ENCODE measurements around the gene DNAI1.

DNAI1 gene

GRCh38 chr9:34563262-34563661, 104.7 kb downstream of the DNAI1 start:
- DNase-seq: no peak

DNA sequence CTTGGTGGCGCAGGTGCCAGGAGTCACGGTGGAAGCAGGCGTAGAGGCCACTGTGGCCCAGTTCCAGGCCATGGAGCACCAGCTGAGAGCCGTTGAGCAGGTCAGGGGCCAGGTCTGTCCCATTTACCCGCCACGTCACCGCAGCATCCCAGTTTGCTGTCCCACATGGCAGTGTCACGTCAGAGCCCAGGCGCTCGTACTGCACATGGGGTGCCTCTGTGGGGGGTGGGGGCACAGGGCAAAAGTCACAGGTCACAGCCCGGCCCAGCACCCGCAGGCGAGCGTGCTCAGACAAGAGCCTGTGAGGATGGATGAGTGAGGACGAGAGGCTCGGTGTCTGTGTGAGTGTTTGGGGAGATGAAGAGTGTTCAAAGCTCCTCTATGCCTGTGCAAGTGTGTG, 106.0 kb downstream of the DNAI1 start:
- DNase-seq: no peak

DNA sequence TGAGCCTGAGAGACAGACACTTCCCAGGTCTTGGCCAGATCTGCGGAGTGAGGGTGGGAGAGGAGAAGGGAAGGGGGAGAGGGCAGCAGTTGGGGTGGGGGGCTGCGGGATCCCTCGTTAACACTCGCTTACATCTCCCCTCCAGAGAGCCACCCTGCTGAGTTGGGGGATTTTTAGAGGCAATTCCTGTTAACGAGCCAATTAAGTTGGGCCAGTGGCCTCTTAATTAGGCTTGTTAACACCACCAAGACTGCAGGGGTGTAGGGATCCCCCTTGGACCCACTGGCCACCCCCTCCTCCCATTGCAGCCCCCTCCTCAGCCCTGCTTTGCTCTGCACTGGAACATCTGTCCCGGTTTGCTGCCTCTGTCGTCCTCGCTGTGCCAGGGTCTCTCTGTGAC, 107.3 kb downstream of the DNAI1 start:
- DNase-seq: no peak

DNA sequence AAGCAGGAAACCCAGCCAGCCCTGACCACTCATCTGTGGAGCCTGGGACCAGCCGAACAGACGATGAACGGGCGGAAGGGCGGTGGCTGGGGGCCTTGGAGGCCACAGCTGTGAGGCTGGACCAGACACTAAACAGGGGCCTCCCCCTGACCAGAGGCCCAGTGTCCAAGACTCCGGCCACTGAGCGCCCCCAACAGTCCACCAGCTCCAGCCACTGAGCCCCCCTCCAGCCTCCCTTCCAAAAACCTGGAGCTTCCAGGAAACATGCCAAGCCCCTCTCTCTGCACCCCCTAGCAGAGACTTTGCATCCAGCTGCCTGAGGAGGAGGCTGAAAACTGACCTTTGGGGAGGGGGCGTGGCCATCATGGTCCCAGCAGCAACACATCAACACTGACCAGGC, 107.7 kb downstream of the DNAI1 start:
- no peak for DNase-seq

DNA sequence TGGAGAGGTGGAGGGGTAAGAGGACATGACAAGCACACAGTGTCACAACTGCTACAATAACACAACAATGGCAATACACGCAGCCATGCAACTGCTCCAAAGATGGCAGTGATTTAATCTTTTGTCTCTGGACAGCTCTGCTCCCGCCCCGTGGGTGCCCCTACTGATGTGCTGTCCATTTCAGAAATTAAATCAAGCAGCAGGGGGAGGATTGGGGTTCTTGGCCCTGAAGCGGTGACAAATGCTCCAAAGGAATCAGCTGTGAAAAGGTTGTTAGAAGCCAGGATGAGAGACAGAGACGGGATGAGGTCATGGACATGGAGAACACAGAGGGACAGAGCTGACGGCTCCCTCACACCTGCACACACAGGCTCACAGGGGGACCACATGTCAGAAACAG, 108.4 kb downstream of the DNAI1 start:
- DNase-seq: no peak

GRCh38 chr9:34568133-34568532, 109.5 kb downstream of the DNAI1 start:
- DNase-seq: no peak

DNA sequence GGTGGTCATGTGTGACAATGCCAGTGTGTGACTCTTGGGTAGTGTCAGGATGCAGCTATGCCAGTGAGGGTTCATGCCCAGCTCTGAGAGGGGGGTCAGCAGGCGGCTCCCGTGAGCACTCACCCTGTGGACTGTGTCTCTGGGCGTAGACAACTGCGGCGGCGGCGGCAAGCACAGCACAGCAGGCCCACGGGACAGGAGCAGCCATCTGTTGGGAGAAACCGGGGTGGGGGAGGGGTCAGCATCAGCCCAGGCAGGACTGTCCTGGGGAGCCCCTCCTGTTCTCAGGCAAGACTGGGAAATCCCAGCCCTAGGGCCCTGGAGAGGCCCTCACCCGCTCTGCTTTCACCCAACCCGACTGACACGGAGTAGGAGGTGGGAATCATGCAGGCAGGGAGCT, 110.2 kb downstream of the DNAI1 start:
- DNase-seq: peak; percentile 85

- DNase-seq: no peak
Measured at GRCh38 chr9:34570376-34570775, 111.8 kb downstream of the DNAI1 start.
